WTC11 (cell line): ENCODE measurements around the gene KIAA1671. TPM values are rescaled to one million over a fixed set of nuclear protein-coding genes. Genes with fewer than 3 reads are reported as not detected.
A peak's percentile ranks its signal among the peaks of the same experiment; 100 is the strongest.
"Not testable (repeated sequence)": the region's sequence is repeated elsewhere in the genome, so short reads cannot be mapped to it uniquely, and the experiment has no call there.

Source experiments
- ATAC-seq: fragments of 200-7000 bp; cut with Tn5 transposase; 2 replicates; pipeline ENCODE4 v1.10.0; 2021; ENCODE audit warnings: mild to moderate bottlenecking, moderate library complexity
- CTCF ChIA-PET: fragments of 300-600 bp; sonication (Branson Sonifier 250); formaldehyde crosslinking; loops from one replicate; lab custom pipeline; 2021; ENCODE audit warnings: antibody characterized with exemption; lab: Charles Lee
- POLR2A ChIA-PET: fragments of 350-600 bp; sonication (Branson Sonifier 250); formaldehyde crosslinking; loops from one replicate; lab custom pipeline; 2021; ENCODE audit warnings: antibody characterized with exemption; lab: Charles Lee
- DNase-seq: peaks from one replicate; pipeline ENCODE4 v3.0.0; 2021; ENCODE audit warnings: low spot score
- H3K27ac Mint-ChIP-seq: 2 replicates; pipeline ENCODE4 v1.8.0; 2021; ENCODE audit warnings: mixed read lengths
- H3K27me3 Mint-ChIP-seq: 2 replicates; pipeline ENCODE4 v1.8.0; 2021; ENCODE audit warnings: low read depth, mild to moderate bottlenecking, moderate library complexity, mixed read lengths
- H3K36me3 Mint-ChIP-seq: 2 replicates; pipeline ENCODE4 v1.8.0; 2021; ENCODE audit warnings: mixed read lengths
- H3K4me1 Mint-ChIP-seq: 2 replicates; pipeline ENCODE4 v1.8.0; 2022; ENCODE audit warnings: mixed read lengths
- H3K4me3 Mint-ChIP-seq: 2 replicates; pipeline ENCODE4 v1.8.0; 2021; ENCODE audit warnings: mild to moderate bottlenecking, moderate library complexity, mixed read lengths
- H3K9me3 Mint-ChIP-seq: 2 replicates; pipeline ENCODE4 v1.8.0; 2021; ENCODE audit warnings: mixed read lengths
- AFF4 ChIP-seq: sonication (generic); formaldehyde crosslinking; IDR thresholded peaks from 2 replicates; pipeline ENCODE4 v1.8.1; 2023; ENCODE audit warnings: mild to moderate bottlenecking, missing genetic modification reagents, borderline replicate concordance
- AR ChIP-seq: fragments of 250-450 bp; sonication (Bioruptor Pico); IDR thresholded peaks from 2 replicates; pipeline ENCODE4 v1.9.0; 2021; ENCODE audit warnings: mild to moderate bottlenecking
- ATF2 ChIP-seq: sonication (generic); formaldehyde crosslinking; IDR thresholded peaks from 2 replicates; pipeline ENCODE4 v1.8.1; 2022; ENCODE audit warnings: low read depth, missing genetic modification reagents, borderline replicate concordance
- E2F4 ChIP-seq: sonication (generic); formaldehyde crosslinking; IDR thresholded peaks from 2 replicates; pipeline ENCODE4 v1.8.1; 2022; ENCODE audit warnings: low read depth, mild to moderate bottlenecking, moderate library complexity, missing genetic modification reagents, borderline replicate concordance
- GRHL2 ChIP-seq: fragments of 250-450 bp; sonication (Bioruptor Pico); IDR thresholded peaks from 2 replicates; pipeline ENCODE4 v1.8.0; 2022; ENCODE audit warnings: mild to moderate bottlenecking, moderate library complexity; ENCODE audit not compliant: insufficient replicate concordance, severe bottlenecking
- IRF2 ChIP-seq: sonication (generic); formaldehyde crosslinking; IDR thresholded peaks from 2 replicates; pipeline ENCODE4 v1.8.0; 2022; ENCODE audit warnings: low read depth, missing genetic modification reagents, borderline replicate concordance
- JUN ChIP-seq: sonication (generic); formaldehyde crosslinking; IDR thresholded peaks from 2 replicates; pipeline ENCODE4 v1.8.0; 2023; ENCODE audit warnings: mild to moderate bottlenecking, missing genetic modification reagents
- MLX ChIP-seq: sonication (generic); formaldehyde crosslinking; IDR thresholded peaks from 2 replicates; pipeline ENCODE4 v1.8.1; 2023; ENCODE audit warnings: mild to moderate bottlenecking, missing genetic modification reagents, moderate library complexity
- MXD4 ChIP-seq: fragments of 250-450 bp; sonication (Bioruptor Pico); IDR thresholded peaks from 2 replicates; pipeline ENCODE4 v1.8.0; 2021; ENCODE audit warnings: mild to moderate bottlenecking, moderate library complexity, borderline replicate concordance
- SMAD4 ChIP-seq: sonication (generic); formaldehyde crosslinking; IDR thresholded peaks from 2 replicates; pipeline ENCODE4 v1.8.0; 2022; ENCODE audit warnings: mild to moderate bottlenecking, missing genetic modification reagents
- SP1 ChIP-seq: sonication (generic); formaldehyde crosslinking; conservative IDR thresholded peaks from 2 replicates; pipeline ENCODE4 v1.8.1; 2022; ENCODE audit warnings: missing genetic modification reagents
- TEAD1 ChIP-seq: sonication (generic); formaldehyde crosslinking; IDR thresholded peaks from 2 replicates; pipeline ENCODE4 v1.8.0; 2022; ENCODE audit warnings: mild to moderate bottlenecking, missing genetic modification reagents
- ZNF219 ChIP-seq: sonication (generic); formaldehyde crosslinking; IDR thresholded peaks from 2 replicates; pipeline ENCODE4 v1.8.0; 2023; ENCODE audit warnings: missing genetic modification reagents, mild to moderate bottlenecking, borderline replicate concordance
- ZNF263 ChIP-seq: sonication (generic); formaldehyde crosslinking; IDR thresholded peaks from 2 replicates; pipeline ENCODE4 v1.8.1; 2022; ENCODE audit warnings: low read depth, mild to moderate bottlenecking, moderate library complexity, missing genetic modification reagents
- total RNA-seq: library from RNA; stranded (reverse); gene quantifications from 3 replicates; pipeline ENCODE4 v1.2.3, GENCODE V29; 2021
- TF ChIP-seq, protein P1 (sequence below): sonication (generic); formaldehyde crosslinking; IDR thresholded peaks from 2 replicates; pipeline ENCODE4 v1.8.0; 2022; ENCODE audit warnings: mild to moderate bottlenecking, missing genetic modification reagents

Gene KIAA1671
- total RNA-seq, 1 experiment from 2014 or later = 26.0 TPM

DNA sequence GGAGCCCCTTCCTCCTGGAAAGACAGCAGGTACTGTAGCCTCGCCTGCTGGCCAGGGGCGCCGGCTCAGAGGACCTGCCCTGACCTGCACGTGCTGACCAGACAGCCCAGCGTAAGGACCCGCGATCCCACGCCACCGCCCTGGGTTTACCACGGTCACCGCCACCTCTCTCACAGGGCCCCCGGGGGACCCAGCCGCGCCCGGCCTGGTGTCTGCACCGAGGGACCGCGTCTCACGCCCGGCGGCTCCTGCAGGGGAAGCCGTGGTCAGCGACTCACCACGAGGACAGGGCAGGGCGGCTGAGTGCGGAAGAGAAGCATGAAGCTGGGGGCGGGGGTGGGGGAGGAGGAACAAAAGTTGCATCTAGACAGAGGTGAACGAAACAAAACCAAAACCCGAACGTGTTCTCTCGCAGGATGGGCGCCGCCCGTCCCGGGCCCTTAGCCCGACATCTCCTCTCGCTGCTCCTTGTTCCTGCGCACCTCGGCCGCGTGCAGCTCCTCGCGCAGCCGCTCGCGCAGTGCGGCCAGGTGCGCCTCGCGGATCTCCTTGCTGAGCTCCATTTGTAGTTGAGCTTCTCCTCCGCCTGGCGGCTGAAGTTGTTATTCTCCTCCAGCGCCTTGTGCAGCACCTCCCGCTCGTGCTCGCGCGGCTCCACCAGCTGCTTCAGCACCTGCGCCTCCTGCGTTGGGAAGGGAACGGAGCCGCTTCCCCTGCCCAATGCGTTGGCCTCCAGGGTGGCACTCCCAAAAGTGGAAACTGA, 226.5 kb downstream of the KIAA1671 start:
- CTCF ChIA-PET = interaction anchor here (0.8 to 1.8 kb wide), 10 partner anchors 10 to 155 kb away, joined by 3 to 16 read pairs (median 4); no protein-coding TSS in a partner anchor
- H3K4me1 Mint-ChIP-seq, H3K4me3 Mint-ChIP-seq, H3K9me3 Mint-ChIP-seq, H3K27me3 Mint-ChIP-seq, POLR2A ChIA-PET, H3K27ac Mint-ChIP-seq: not testable (repeated sequence)
- ATAC-seq = peak; percentile 84
- H3K36me3 Mint-ChIP-seq = peaks cover 23% of the 10 kb centered on the region
- DNase-seq = peak; percentile 56

GRCh38 chr22:25182131-25183110, 229.9 kb downstream of the KIAA1671 start:
- H3K27ac Mint-ChIP-seq = no peak overlapping the region
- TF ChIP-seq MXD4 (CRISPR knock-in tag) (no peak), ZNF263 (CRISPR knock-in tag) (no peak), ATF2 (CRISPR knock-in tag) (no peak), SP1 (CRISPR knock-in tag) (no peak), IRF2 (no peak), AFF4 (CRISPR knock-in tag) (no peak), SMAD4 (CRISPR knock-in tag) (no peak), MLX (CRISPR knock-in tag) (no peak), GRHL2 (CRISPR knock-in tag) (no peak), JUN (CRISPR knock-in tag) (no peak), TEAD1 (CRISPR knock-in tag) (no peak), AR (CRISPR knock-in tag) (no peak), ZNF219 (CRISPR knock-in tag) (no peak), E2F4 (CRISPR knock-in tag) (no peak)
- TF ChIP-seq, protein P1, sequence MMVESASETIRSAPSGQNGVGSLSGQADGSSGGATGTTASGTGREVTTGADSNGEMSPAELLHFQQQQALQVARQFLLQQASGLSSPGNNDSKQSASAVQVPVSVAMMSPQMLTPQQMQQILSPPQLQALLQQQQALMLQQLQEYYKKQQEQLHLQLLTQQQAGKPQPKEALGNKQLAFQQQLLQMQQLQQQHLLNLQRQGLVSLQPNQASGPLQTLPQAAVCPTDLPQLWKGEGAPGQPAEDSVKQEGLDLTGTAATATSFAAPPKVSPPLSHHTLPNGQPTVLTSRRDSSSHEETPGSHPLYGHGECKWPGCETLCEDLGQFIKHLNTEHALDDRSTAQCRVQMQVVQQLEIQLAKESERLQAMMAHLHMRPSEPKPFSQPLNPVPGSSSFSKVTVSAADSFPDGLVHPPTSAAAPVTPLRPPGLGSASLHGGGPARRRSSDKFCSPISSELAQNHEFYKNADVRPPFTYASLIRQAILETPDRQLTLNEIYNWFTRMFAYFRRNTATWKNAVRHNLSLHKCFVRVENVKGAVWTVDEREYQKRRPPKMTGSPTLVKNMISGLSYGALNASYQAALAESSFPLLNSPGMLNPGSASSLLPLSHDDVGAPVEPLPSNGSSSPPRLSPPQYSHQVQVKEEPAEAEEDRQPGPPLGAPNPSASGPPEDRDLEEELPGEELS = no peak
- peaks cover 8% of the 10 kb centered on the region for H3K9me3 Mint-ChIP-seq
- ATAC-seq (no peak), DNase-seq (no peak)
- peaks cover 16% of the 10 kb centered on the region for H3K36me3 Mint-ChIP-seq
- ChIA-PET POLR2A (no interaction called here), CTCF (interaction anchor here (0.9 kb wide), 1 partner anchor 476 kb away, joined by 3 read pairs; no protein-coding TSS in a partner anchor)
- no peak overlapping the region for H3K4me3 Mint-ChIP-seq
- H3K27me3 Mint-ChIP-seq = no peaks in the 10 kb centered on the region
- no peaks in the 10 kb centered on the region for H3K4me1 Mint-ChIP-seq
